Hepatocyte (in vitro differentiated cells): ENCODE measurements around the gene INTS3. TPM values are rescaled to one million over a fixed set of nuclear protein-coding genes. Genes with fewer than 3 reads are reported as not detected.

Experiments
- DNase-seq: peaks from one replicate; pipeline ENCODE4 v3.0.0-alpha.2; 2016; ENCODE audit warnings: low spot score
- H2AFZ ChIP-seq: fragments of 200-600 bp; sonication (generic); 2 replicates; pipeline ENCODE4 v1.6.0; 2016; ENCODE audit warnings: antibody characterized with exemption, mild to moderate bottlenecking
- H3K27ac ChIP-seq: fragments of 200-600 bp; sonication (generic); 2 replicates; pipeline ENCODE4 v1.5.1; 2016; ENCODE audit warnings: mild to moderate bottlenecking
- H3K27me3 ChIP-seq: fragments of 200-600 bp; sonication (generic); 2 replicates; pipeline ENCODE4 v1.6.1; 2016
- H3K36me3 ChIP-seq: fragments of 200-600 bp; sonication (generic); replicated peaks from 2 replicates; pipeline ENCODE4 v1.5.1; 2016; ENCODE audit warnings: low read depth; ENCODE audit not compliant: insufficient read depth
- H3K4me1 ChIP-seq: fragments of 200-600 bp; sonication (generic); 2 replicates; pipeline ENCODE4 v1.5.1; 2016; ENCODE audit warnings: mild to moderate bottlenecking, moderate library complexity; ENCODE audit not compliant: insufficient read depth
- H3K4me2 ChIP-seq: fragments of 200-600 bp; sonication (generic); 2 replicates; pipeline ENCODE4 v1.6.0; 2016
- H3K4me3 ChIP-seq: fragments of 200-600 bp; sonication (generic); 2 replicates; pipeline ENCODE4 v1.5.1; 2016; ENCODE audit warnings: mild to moderate bottlenecking
- H3K79me2 ChIP-seq: fragments of 200-600 bp; sonication (generic); 2 replicates; pipeline ENCODE4 v1.6.0; 2017; ENCODE audit warnings: mild to moderate bottlenecking
- H3K9me2 ChIP-seq: fragments of 200-600 bp; sonication (generic); replicated peaks from 2 replicates; pipeline ENCODE4 v1.6.0; 2017; ENCODE audit warnings: mild to moderate bottlenecking; ENCODE audit not compliant: insufficient read depth
- H3K9me3 ChIP-seq: fragments of 200-600 bp; sonication (generic); 2 replicates; pipeline ENCODE4 v1.5.1; 2016; ENCODE audit warnings: low read depth, mild to moderate bottlenecking
- H4K20me1 ChIP-seq: fragments of 200-600 bp; sonication (generic); 2 replicates; pipeline ENCODE4 v1.6.0; 2016; ENCODE audit warnings: mild to moderate bottlenecking; ENCODE audit not compliant: insufficient read depth, poor library complexity, severe bottlenecking
- CTCF ChIP-seq: fragments of 200-600 bp; sonication (generic); IDR thresholded peaks from 2 replicates; pipeline ENCODE4 v1.5.1; 2016; ENCODE audit warnings: antibody characterized with exemption, mild to moderate bottlenecking; ENCODE audit not compliant: poor library complexity
- EZH2 ChIP-seq: fragments of 200-600 bp; sonication (generic); IDR thresholded peaks from 2 replicates; pipeline ENCODE4 v1.6.1; 2016; ENCODE audit warnings: antibody characterized with exemption, mild to moderate bottlenecking, borderline replicate concordance
- EZH2phosphoT487 ChIP-seq: fragments of 200-600 bp; sonication (generic); IDR thresholded peaks from one replicate; pipeline ENCODE4 v1.6.1; 2018; ENCODE audit warnings: antibody characterized with exemption, mild to moderate bottlenecking, low read depth, moderate library complexity; ENCODE audit not compliant: unreplicated experiment, severe bottlenecking
- WGBS: methylation state at CpG from one replicate; pipeline ENCODE4 v1.1.6; 2016; ENCODE audit warnings: low lambda C conversion rate; ENCODE audit errors: missing lambda C conversion rate; 5-methylcytosine and 5-hydroxymethylcytosine counted together
- polyA plus RNA-seq: library from polyadenylated mRNA; unstranded; fragments of >200 nt; fragmentation: Nextera tagmentation; extraction: Ambion mirVana; gene quantifications from 2 replicates; pipeline ENCODE4 v1.2.1, GENCODE V29; 2016
- total RNA-seq: library from RNA; depleted of rRNA; stranded (reverse); fragments of >200 nt; gene quantifications from 2 replicates; pipeline ENCODE4 v1.2.3, GENCODE V29; 2014

Gene INTS3
- total and polyA plus RNA-seq, 2 experiments from 2014 or later: 37.1 to 42.3 TPM

DNA sequence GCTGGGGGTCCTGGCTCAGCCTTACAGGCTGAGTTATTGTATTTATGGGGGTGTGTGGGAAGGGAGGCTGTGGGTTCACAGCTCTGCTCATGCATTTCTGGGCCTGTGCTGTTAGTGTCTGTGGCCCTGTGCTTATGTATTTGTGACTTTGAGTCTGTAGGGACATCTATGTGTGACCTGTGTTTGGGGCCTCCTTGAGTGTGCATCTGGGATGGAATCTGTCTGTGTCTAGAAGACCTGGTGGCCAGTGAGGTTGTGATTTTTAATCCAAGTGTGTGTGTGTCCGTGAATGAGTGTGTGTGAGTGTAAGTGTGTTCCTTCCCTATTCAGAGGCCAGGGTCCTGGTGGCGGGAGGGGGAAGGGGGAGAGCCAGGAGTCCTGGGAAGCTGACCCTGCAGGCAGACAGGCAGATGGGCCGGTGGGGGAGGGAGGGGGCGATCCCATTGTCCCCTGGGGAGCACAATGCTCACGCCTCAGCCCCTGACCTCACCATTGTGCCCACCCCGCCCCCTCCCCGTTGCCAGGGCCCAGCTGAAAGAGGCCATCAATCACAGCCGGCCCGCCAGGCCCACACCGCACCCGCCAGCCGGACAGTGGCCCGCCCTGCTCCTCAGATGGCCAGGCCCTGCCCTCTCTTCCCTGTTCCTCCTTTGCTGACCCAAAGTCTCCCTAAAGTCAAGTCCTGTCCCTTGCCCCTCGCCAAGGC lies 66.9 kb downstream of the INTS3 start:
- TF ChIP-seq EZH2 (no peak), EZH2phosphoT487 (no peak), CTCF (no peak)
- Histone ChIP-seq H3K9me3 (no peaks in the 10 kb centered on the region), H3K36me3 (no peaks in the 10 kb centered on the region), H2AFZ (no peak overlapping the region), H3K27me3 (no peaks in the 10 kb centered on the region), H3K79me2 (no peaks in the 10 kb centered on the region), H3K4me3 (no peak overlapping the region), H4K20me1 (no peaks in the 10 kb centered on the region), H3K9me2 (no peaks in the 10 kb centered on the region), H3K4me1 (no peaks in the 10 kb centered on the region), H3K27ac (no peak overlapping the region), H3K4me2 (no peak overlapping the region)
- WGBS: 77% methylated on average over 7 of the region's 14 CpGs
- DNase-seq: no peak

DNA sequence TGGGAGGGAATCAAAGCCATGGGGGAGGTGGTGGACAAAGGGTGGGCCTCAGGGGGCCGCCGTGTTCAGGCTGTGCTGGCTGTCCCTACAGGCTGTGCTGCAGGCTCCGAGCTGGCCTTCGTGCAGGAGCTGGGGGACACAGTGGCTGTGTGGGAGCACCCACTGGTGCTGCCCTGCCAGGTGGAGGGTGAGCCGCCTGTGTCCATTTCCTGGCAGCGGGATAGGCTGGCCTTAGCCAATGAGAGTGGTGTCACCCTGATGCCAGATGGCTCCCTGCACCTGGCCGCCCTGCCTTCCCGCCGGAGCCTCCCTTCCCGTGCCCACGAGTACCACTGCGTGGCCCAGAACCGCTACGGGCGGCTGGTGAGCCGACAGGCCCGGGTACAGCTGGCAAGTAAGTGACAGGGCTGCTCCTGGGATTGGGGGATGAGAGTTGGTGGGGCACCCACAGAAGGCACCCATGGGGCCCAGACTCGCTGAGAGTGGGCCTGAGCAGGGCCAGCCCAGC lies 67.5 kb downstream of the INTS3 start:
- Histone ChIP-seq H3K4me2 (no peak overlapping the region), H3K79me2 (no peaks in the 10 kb centered on the region), H3K36me3 (no peaks in the 10 kb centered on the region), H3K27me3 (no peaks in the 10 kb centered on the region), H4K20me1 (no peaks in the 10 kb centered on the region), H3K9me3 (no peaks in the 10 kb centered on the region), H3K9me2 (no peaks in the 10 kb centered on the region), H3K4me3 (no peak overlapping the region), H3K27ac (no peak overlapping the region), H2AFZ (no peak overlapping the region), H3K4me1 (no peaks in the 10 kb centered on the region)
- WGBS: 89% methylated on average over 18 of the region's 18 CpGs
- no peak for DNase-seq
- no peak for TF ChIP-seq EZH2
- TF ChIP-seq EZH2phosphoT487: no peak
- no peak for TF ChIP-seq CTCF

DNA sequence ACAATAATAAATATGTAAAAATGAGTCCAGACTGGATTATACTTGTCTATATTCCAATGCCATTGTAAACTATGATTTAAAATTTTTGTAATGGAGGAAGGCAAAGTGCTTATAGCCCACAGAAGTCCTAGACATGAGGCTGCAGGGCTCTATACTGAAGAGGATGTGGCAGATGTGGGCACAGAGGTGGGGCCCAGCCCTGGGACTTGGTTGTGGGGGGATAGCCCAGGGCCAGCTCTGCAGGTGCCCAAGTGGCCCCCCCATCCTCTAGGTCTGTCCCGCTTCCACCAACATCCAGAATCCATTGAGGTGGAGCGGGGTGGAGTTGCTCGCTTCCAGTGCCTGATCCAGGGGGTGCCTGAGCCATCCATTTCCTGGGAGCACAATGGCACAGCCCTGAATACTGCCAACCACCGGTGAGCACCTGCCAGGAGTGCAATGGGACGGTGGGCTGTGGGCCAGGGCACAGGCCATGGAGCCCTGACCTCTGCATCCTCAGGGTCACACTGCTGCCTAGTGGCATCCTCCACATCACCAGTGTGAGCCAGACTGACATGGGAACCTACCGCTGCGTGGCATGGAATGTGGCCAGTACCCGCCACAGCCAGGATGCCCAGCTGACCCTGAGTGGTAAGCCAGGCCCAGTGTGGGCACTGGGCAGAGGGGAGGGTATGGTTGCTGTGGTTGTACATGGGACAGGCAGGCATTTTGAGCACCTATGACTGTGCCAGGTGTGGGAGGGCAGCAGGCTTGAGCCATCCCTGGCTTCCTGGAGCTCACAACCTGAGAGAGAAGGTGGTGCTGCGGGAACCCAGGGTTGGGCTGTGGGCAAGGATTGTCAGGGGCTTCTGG lies 68.3 kb downstream of the INTS3 start:
- no peaks in the 10 kb centered on the region for H3K27me3 ChIP-seq
- no peaks in the 10 kb centered on the region for H3K4me1 ChIP-seq
- DNase-seq: no peak
- H3K36me3 ChIP-seq: no peaks in the 10 kb centered on the region
- H3K27ac ChIP-seq: no peak overlapping the region
- no peak overlapping the region for H3K4me3 ChIP-seq
- WGBS: 84% methylated on average over 9 of the region's 9 CpGs
- H3K9me2 ChIP-seq: no peaks in the 10 kb centered on the region
- no peaks in the 10 kb centered on the region for H3K79me2 ChIP-seq
- H3K4me2 ChIP-seq: no peak overlapping the region
- H3K9me3 ChIP-seq: no peaks in the 10 kb centered on the region
- H2AFZ ChIP-seq: no peak overlapping the region
- H4K20me1 ChIP-seq: no peaks in the 10 kb centered on the region
- TF ChIP-seq CTCF (no peak), EZH2phosphoT487 (no peak), EZH2 (no peak)
